ENCODE measurements around the gene TSC22D1.

- no peak for TF ChIP-seq CTCF (conservative IDR thresholded peaks at IDR 0.05)
- no peak for TF ChIP-seq EZH2 (IDR thresholded peaks at IDR 0.05; ENCODE audit: low read depth)
Measured at GRCh38 chr13:44487989-44488388, 88.1 kb downstream of the TSC22D1 start.

All from PC-9 (cell line).